GM12874 (cell line): Measurements from ENCODE around the gene LYRM1.

ENCODE experiments used
- TF ChIP-seq, protein P1 (sequence below): IDR thresholded peaks from 2 replicates; pipeline ENCODE4 v1.5.1; 2011; ENCODE audit warnings: low read depth, mild to moderate bottlenecking, control low read depth, low read length, moderate library complexity; ENCODE audit not compliant: insufficient read depth

LYRM1 gene

DNA sequence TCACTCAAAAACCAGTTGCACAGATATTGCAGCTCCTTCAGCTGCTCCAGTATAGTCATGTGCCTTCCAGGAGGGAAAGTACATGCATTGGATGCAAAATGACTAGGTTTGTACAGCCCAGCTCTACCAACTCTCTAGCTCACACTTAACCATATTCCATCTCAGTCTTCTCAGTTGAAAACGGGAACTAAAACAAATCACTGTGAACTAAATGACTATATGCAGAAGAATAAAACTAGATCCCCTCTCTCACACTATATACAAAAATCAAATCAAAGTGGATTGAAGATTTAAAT is 25.3 kb upstream of the LYRM1 start:
- TF ChIP-seq, protein P1, sequence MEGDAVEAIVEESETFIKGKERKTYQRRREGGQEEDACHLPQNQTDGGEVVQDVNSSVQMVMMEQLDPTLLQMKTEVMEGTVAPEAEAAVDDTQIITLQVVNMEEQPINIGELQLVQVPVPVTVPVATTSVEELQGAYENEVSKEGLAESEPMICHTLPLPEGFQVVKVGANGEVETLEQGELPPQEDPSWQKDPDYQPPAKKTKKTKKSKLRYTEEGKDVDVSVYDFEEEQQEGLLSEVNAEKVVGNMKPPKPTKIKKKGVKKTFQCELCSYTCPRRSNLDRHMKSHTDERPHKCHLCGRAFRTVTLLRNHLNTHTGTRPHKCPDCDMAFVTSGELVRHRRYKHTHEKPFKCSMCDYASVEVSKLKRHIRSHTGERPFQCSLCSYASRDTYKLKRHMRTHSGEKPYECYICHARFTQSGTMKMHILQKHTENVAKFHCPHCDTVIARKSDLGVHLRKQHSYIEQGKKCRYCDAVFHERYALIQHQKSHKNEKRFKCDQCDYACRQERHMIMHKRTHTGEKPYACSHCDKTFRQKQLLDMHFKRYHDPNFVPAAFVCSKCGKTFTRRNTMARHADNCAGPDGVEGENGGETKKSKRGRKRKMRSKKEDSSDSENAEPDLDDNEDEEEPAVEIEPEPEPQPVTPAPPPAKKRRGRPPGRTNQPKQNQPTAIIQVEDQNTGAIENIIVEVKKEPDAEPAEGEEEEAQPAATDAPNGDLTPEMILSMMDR, result no peak

DNA sequence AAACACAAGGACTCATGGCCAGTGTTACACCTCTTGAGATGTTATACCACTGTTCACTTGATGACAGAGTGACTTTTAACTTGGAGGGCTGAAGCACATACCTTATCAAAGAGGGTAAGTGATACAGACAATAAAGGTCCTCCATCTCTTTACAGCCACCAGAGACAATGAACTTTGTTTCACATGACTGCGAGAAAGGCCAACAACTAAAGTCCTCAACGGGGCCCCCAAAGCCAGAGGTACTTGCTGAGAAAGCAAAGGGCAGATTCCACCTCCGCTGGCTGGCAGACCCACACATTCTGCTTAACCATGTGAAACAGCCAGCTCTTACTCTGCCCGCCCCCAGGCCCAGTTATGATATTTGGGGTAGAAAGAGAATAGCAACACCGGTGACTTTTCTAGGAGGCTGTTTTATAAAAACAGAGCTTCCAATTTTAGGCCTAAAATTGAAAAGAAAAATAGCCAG is 21.9 kb upstream of the LYRM1 start:
- TF ChIP-seq, protein P1, result no peak

DNA sequence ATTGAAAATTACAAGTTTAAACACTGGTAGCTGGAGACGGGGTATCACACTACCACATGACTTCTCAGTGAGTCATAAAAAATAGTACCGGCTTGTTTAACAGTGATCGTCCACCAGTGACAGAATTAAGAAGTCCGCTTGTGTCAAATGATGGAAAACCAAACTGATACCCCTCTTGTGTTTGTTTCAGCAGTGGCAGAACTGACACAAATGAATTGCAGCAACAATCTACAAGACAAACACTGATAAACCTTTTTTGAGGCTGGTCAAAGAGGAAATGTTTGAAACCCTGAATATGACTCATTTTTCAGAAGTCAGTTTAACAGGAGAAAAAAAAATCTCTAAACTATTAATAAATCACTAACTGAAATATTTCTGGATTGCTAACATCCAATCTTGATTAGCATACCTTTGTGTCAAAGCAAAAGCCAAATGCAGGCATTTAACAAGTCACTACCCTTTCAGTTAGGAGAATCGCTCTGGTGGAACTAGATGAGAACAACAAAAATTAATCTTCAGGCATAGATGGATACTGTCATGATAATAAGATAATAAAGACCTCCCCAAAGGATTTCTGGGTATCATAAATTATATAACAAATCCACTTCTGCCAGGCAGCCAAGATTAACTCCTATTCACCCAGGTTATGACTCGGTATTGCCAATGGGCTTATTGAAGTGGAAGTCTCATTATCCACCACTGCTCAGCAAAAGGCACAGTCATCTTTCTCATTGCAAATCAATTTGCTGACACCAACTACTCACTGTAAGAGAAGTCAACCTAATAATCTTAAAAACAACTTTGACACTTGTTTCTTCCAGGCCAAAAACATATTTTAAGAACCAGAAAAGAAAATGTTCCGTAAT is 21.2 kb upstream of the LYRM1 start:
- TF ChIP-seq, protein P1, result no peak

DNA sequence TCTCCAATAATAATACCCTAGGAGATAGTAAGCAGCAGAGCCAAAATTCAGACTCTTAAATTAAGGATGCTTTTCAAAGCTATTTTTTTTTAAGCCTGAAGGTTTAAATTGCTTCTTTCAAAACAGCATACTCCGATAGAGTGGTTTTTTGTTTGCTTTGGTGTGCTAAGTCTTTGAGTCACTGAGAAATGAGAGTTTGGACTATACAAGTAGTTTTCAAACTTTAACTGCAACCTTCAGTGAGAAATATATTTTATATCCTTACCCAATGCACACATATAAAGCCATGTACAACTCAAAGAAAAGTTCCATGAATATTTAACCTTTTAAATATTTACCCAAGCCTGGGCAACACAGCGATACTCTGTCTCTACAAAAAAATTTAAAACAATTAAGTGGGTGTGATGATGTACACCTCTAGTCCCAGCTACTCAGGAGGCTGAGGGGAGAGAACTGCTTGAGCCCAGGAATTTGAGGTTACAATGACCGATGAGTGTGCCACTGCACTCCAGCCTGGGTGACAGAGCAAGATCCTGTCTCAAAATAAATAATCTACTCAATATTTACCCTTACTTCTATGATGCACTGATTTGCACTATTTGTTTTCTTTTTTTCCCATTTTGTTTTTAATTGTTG is 19.6 kb upstream of the LYRM1 start:
- TF ChIP-seq, protein P1, result no peak

DNA sequence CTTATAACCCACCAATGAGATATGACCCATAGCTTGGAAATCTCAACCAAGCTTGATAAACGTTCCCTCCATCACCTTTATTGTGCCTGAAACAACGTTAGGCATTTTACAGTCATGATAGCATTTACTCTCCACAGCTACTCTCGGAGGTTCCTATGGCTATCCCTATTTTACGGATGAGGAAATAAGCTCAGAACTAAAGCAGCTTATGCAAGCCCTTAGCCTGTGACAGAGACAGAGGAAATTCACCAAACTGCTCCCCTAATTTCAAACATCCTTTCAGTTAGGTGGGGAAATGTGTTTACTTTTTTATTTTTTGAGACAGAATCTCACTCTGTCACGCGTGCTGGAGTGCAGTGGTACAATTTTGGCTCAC is 19.1 kb upstream of the LYRM1 start:
- TF ChIP-seq, protein P1, result no peak

DNA sequence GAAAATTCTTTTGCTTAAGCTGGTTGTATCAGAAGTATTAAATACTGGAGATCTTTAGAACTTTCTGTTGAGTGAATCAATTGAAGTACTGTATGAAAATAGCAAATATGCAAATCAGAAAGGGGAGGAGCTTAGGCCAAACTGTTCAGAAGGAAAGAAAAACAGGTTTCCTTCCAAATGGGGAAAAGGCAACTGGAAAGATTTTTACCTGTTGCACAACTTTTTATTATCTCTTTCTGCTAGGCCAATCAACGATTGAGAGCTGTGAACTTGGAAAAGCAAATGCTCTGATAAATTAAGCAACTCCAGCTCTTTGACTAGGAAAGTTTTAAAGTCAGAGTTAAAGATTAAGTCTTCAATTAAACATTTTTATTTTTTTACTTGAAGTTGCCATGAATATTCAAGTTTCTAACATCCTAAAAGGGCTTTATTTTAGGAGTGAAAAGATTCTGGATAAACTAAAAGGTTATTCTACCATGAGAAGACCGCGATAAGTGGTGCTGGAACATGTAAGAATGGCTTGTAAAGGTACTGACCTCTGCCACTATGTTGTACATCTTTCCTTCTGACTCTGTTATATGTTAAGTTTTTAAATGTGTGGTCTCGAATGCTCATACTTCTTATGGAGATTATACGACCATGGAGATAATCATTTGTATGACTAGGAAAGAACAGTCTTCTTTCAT is 16.9 kb upstream of the LYRM1 start:
- TF ChIP-seq, protein P1, result no peak

DNA sequence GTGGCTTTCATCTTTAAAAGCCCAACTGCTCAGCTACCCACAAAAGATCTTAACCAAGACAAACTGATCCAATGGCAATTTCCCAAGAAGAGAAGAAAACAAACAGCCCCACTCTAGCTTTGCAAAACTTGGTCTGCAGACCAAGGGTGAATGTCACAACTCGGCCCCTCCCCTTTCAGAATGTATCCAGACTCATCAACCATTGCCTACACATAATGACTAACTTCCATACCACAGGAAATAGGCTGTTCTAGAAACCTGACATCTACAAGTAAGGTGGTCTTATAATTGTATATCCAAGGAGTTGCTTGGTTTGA is 16.4 kb upstream of the LYRM1 start:
- TF ChIP-seq, protein P1, result no peak
